HPDE6-E6E7 (cell line): ENCODE results near the gene LARP7.
"Not testable (repeated sequence)": the region's sequence is repeated elsewhere in the genome, so short reads cannot be mapped to it uniquely, and the experiment has no call there.

Experiments used
- DNase-seq: peaks from one replicate; pipeline ENCODE4 v3.0.0; 2011; ENCODE audit warnings: missing footprints; ENCODE audit errors: extremely low spot score

Gene LARP7

DNA sequence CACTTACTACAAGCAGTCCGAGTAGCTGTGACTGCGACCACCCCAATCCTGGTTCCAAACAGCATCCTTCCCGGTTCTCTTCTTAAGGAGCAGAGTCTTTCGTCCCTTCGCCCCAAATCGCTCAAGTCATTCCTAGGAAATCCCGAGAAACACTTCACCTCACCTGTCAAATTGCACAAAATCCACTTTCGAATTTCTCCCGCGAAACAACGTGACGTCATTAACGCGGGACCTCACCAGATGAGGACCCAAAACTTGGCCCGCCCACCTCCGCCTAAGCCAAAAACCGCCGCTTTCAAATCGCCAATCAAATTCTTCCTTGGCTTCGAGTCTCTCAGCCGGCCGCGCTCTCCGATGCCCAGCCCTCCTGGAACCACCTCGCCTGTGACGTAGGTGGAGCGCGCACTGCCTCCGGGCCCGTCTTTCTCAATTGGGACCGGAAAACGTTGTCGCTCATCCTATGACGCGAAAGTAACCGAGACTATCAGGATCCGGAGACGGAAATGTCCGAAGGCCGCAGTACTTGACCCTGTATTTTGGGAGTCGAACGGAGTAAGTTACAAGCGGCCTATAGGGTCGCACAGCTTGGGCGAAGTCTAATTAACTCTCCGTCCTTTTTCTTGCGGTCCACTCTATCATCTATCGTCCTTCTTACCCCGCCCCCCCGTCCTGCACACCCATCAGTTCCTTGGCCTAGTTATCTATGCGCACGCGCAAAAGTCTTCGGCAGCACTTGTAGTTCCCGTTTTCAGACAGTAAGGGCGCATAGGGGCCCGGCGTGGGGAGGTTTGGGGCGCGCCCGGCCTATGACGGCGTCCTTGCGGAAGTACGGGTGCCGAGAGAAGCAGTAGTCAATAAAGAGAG lies at the start of gene LARP7, which contains the start of gene ZGRF1:
Gene LARP7 (plus strand): TSS at position 456 of the 864 bp plus-strand sequence. CDS start 7,527 bp downstream, outside the sequence.
Gene ZGRF1 (minus strand): TSS at position 222 of the 864 bp plus-strand sequence. CDS start 3,733 bp downstream, outside the sequence.
- DNase-seq, result peak; percentile 85

DNA sequence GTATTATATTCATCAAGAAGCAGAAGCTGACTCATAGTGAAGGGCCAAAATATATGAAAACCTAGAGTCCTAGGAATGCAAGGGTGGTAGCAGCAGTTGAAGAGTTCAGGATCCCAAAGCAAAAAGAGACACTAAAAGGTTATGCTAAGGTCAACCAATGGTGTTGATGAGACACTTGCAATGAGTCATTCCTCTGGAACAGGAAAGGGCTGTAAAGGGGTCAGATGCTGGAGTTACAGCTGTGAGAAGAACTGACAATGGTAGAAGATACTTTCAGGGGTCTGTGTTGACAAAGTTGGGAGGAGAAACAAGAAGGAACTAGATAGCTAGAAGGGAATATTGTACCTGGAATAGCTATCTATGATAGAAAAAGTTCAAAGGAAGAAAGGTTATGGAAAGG lies 47.7 kb upstream of the LARP7 start:
- DNase-seq, result no peak

DNA sequence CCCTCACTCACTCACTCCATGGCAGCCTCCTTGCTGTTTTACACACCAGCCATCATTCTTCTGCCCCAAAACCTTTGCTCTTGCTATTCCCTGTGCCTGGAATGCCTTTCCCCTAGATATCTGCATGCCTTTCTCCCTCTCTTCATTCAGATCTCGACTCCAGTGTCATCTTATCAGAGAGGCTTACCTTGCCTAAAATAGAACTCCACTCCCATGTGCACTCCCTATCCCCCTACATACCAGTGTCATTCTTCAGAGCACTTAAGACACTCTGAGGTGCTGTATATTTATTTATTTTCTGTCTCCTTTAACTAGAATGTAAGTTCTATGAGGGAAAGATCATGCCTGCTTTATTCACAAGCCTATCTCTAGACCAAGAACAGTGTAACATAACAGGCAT lies 45.4 kb upstream of the LARP7 start:
- DNase-seq, result no peak

DNA sequence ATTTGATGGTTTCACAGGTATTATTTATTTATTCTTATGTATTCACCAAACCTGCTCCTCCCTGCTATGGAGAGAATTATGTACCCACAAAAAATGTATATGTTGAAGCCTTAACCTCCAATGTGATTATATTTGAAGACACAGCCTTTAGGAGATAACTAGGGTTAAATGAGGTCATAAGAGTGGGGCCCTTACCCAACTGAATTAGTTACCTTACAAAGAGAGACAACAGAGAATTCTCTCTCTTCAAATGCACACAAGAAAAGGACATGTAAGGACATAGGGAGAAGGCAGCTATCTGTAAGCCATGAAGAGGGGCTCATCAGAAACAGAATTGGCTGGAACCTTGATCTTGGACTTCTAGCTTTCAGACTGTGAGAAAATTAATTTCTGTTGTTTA lies 44.2 kb upstream of the LARP7 start:
- DNase-seq, result no peak

DNA sequence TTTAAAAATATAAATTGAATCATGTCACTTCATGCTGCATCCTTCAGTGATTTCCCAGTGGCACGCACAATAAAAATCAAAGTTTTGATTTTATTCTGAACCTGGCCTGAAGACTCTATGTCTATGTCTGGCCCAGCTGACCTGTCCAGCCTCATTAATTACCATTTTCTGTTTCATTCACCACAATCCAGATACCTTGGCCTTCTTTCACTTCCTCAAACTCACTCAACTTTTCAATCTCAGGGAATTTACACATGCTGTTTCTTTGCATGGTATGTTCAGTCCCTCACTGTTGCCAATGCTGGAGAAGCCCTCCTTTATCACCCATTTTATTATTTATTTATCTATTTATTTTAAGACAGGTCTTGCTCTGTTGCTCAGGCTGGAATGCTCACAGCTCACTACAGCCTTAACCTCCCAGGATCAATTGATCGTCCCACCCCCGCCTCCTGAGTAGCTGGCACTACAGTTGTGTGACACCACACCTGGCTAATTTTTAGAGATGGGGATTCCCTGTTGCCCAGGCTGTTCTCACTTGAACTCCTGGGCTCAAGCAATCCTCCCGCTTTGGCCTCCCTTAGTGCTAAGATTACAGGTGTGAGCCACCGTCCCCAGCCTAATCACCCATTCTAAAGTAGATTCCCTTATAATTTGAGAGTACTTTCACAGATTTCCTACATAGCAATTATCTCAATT lies 43.4 kb upstream of the LARP7 start:
- DNase-seq, result no peak

DNA sequence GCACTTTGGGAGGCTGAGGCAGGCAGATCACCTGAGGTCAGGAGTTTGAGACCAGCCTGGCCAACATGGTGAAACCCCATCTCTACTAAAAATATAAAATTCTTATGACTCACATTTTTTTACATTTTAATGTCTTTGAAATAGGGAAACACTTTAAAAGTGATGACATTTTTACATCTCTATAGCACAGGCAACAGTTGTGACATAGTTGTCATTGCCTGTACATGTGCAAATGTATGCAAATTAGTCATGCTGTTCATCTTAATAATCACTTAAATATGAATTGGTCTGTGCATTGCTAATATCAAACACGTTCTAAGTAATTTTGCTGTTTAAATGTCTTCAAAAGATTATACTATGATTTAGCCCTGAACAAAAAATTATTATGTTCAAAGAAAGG lies 42.0 kb upstream of the LARP7 start:
- no peak for DNase-seq

DNA sequence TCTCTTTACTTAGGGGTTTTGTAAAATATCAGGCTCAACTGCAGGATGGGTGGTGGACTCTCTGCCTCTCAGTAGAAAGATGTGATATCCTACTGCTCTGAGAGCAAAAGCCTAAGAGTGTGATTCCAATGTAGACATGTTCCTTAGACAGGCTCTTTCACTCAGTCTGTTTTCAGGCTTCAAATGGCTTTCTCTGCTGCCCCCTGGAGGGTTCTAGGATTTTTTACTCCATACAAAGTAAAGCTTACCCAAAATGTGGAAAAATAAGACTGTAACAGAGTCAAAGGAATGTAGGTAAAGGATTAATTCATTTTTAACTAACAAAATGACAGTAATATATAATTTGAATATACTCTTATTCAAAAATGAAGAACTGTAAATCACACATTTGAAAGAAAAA lies 32.4 kb upstream of the LARP7 start:
- DNase-seq, result peak; percentile 42

DNA sequence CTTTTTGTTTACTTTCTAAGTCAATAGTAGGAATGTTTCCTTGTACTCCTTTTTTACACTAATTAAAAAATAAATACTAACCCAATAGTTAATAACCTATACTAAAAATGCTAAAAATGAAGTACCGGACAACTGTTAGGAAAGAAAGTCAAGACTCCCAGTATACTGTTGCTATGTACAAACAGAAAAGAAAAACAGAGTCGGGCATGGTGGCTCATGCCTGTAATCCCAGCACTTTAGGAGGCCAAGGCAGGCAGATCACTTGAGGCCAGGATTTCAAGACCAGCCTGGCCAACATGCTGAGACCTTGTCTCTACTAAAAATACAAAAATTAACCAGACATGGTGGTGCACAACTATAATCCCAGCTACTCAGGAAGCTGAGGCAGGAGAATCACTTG lies 24.1 kb upstream of the LARP7 start:
- not testable (repeated sequence) for DNase-seq

DNA sequence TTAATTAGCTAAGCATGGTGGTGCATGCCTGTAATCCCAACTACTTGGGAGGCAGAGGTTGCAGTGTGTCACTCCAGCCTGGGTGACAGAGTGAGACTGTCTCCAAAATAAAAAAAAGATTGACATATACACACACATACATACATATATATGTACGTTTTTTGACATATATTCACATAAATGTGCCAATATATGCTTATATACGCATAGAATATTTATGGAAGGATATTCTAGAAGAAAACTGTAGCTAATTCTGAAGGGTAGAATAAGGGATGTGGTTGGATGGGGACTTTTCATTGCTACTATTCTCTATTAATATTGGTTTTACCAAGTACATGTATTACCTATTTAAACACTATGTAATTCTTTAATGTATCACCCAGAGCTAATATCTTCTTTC lies 20.0 kb upstream of the LARP7 start:
- no peak for DNase-seq

DNA sequence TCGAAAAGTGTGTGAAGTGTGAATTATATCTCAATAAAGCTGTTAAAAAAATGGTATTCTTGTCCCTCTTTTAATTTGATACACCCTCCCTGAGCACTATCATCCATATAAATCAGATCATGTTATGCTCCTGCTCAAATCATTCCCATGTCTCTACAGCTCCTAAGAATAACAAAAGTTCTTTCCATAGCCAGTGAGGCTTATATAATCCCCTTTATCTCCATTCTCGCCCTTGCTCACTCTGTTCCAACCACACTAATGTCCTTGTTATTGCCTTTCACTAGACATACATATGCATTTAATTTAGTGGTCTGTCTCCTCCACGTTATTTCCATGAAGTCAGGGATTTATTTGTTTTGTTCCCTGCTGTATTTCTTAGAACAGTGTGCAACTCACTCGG lies 10.7 kb upstream of the LARP7 start:
- no peak for DNase-seq

DNA sequence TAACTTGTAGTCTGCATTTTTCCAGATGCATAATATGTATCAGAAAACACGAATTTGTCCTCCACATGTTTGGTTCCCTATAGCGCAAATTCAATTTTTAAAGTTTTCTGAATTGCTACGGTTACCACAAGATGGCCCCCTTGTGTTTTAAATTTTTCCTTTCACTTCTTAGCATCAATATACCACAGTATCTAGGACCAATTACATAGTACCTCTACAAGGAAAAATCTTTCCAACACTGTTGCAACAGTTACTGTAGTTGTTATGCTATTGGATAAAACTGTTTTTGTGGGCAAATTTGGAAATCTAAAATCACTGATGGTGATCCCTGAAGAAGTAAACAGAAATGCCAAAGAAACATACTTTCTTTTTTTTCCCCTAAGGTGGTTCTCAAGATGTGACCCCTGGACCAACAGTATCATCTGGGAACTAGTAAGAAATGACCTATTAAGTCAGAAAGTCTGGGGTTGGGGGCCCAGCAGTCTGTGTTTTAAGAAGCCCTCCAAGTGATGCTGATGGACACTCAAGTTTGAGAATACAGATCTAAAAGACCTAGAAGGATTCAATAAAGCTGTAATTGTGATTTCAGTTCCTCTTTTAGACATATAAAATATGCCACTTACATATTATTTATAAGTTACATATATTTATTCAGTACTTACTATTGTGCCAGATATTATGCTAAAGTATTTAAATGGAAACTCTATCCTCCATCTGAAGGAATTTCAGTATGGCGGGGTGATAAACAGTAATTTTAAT lies 3.3 kb upstream of the LARP7 start:
- DNase-seq, result no peak

DNA sequence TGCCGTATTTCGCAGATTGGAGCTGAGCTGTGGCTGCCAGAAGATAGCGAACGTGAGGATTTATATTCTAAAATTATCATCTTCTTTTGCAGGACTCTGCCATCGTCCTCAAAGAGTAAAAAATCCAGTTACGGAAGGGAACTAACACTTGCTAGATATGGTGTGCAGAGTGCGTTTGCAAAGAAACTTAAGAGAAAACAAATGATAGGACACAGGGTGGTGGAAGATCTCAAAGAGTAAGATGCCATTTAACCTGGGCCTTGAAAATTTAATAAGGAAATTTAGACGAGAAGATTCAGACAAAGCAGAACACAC lies 566 bp downstream of the LARP7 start:
- DNase-seq, result no peak

DNA sequence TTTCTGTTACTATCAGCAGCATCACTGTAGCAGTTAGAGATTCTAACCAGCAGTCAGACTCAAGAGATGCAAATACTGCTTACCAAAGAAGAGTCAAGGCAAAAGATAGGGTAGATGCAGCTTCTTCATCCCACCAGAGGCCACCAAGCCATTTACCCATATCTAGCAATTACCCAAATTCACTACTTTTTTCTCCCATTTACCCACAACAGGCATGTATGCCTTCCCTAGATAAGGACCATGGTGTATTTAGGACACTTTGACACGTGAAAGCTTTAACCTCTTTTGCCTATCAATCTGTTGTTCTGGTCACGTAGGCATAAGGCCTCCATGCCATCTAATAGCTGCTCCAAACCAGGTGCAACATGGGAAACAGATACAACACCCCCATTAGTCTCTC lies 5.6 kb downstream of the LARP7 start:
- no peak for DNase-seq

DNA sequence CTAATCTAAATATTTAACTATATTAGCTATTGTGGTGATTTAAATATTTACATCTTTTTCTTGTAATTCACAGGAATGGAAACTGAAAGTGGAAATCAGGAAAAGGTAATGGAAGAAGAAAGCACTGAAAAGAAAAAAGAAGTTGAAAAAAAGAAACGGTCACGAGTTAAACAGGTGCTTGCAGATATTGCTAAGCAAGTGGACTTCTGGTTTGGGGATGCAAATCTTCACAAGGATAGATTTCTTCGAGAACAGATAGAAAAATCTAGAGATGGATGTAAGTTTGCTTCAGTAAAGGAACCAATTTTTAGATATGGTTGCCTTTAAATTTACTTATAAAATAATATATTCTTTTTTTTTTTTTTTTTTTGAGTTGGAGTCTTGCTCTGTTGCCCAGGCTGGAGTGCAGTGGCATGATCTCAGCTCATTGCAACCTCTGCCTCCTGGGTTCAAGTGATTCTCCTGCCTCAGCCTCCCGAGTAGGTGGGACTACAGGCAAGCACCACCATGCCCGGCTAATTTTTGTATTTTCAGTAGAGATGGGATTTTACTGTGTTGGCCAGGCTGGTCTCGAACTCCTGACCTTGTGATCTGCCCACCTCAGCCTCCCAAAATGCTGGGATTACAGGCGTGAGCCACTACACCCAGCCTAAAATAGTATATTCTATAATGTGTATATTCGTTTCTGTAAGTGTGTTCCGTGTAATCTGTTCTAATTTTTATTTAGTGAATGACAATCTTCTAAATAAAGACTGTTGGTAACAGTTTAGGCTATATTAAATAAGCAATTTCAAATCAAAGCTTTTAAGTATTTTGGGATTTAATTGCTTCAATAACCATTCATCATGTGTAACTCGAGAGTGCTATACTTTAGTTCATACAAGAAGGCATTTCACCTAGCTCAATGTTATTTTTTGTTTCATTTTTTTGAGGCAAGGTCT lies 7.9 kb downstream of the LARP7 start:
- DNase-seq, result not testable (repeated sequence)

DNA sequence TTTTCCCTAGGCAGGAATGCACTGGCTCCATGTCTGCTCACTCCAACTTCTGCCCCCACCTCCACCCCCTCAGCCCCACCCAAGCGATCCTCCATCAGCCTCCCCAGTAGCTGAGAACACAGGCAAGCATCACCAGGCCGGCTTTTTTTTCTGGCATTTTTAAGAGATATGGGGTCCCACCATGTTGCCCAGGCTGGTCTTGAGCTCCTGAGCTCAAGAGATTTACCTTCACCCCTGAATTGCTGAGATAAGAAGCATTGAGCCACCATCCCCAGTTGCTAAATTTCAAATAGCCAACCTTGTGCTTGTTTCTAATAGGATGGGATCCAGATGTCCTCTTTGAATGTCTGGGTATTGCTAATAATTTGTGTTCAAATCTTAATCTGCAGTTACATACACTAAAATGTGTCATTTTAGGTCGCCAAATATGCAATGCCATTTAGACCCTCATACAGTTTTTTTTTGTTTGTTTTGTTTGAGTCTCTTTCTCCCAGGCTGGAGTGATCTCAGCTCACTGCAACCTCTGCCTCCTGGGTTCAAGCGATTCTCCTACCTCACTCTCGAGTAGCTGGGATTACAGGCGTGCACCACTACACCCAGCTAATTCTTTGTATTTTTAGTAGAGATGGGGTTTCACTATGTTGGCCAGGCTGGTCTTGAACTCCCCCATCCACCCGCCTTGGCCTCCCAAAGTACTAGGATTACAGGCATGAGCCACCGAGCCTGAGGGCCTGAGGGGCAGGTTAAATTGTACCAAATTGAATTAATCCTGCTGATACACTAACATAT lies 8.8 kb downstream of the LARP7 start:
- DNase-seq, result no peak

DNA sequence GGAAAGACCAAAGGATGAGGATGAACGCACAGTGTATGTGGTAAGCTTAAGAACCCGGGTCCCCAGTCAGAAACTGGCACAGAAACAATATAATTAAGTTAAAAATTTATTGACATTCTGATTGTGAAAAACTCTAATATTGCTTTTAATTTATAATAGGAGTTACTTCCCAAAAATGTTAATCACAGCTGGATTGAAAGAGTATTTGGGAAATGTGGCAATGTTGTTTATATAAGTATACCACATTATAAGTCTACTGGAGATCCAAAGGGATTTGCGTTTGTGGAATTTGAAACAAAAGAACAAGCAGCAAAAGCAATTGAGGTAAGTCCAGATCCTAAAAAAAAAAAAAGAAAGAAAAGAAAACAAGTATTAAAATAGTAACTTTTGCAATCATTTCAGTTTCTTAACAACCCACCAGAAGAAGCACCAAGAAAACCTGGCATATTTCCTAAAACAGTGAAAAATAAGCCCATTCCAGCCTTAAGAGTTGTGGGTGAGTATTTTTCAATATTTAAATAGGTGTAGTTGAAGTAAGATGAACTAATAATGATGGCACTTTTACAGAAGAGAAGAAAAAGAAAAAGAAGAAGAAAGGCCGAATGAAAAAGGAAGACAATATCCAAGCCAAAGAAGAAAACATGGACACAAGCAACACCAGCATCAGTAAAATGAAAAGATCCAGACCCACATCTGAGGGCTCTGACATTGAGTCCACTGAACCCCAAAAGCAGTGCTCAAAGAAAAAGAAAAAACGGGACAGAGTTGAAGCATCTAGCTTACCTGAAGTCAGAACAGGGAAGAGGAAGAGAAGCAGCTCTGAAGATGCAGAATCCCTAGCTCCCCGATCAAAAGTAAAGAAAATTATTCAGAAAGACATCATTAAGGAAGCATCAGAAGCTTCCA lies 9.9 kb downstream of the LARP7 start:
- DNase-seq, result no peak

DNA sequence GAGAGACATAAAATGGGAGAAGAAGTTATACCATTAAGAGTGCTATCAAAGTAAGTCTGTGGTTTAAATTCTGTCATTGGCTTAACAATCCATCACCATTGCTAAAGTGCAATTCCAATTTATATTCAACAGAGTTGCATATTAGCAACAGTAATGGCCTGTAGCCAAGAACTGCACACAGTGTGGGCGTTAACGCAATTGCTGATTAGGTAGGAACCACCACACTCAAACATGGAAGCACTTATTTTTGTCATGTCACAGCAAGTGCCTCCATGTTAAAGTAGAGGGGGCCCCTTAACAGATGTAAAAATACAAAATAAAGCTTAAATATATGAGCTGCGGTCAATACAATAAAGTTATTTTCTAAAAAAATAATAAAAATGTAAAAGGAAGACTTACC lies 10.8 kb downstream of the LARP7 start:
- DNase-seq, result no peak

DNA sequence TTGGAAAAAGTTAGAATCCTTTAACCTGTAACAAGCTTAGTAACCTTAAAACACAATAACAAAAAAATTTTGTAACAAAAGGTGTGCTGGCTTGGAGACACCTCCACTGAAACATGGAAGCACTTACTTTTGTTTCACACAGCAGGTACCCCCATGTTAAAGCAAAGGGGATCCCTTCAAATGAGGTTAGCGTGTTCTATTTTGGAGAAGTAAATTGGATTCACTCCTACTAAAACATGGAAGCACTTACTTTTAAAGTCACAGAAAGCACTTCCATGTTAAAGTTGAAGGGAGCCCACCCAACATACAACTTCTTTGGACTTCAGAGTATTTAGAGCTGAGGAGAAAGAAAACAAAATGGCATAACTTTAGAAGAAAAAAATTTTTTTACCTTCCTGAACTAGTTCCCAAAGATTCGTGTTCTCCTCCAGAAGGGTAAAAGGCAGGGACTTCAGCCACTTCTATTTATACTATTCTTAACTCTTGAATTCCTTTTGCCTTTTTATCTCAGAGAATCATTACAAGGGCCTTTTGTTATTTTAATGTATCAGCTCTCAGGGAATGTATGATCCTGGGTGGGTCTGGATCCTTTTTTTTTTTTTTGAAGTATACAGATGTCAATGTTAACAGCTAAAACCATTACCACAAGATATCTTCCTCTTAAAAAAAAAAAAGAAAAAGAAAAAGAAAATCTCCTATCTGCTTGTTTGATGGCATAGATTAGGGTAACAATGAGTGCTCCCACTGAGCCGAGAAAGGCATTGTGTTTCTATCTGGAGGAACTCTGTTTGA lies 11.5 kb downstream of the LARP7 start:
- no peak for DNase-seq

DNA sequence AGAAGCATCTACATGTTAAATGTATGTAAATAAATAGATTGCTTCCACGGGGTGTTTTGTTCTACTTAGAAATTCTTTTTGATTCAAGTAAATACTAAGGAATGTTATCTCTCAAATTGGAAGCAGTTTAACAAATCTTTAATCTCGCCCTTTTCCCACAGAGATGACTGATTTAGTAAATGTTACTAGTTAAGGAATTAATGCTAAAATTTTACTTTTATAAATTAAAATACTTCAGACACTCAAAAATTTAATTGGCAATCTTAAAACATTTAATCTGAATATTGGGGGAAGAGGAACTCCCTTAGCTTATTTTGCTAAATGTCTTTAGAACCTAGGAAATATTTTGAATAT lies 12.1 kb downstream of the LARP7 start:
- DNase-seq, result no peak
